Testis (tissue), 2 donors: Measurements from ENCODE around the gene IRX1.

Experiments used
- POLR2A ChIP-seq: fragments of 450-650 bp; IDR thresholded peaks from one replicate; pipeline ENCODE4 v1.6.1; 2017; ENCODE audit warnings: antibody characterized with exemption, mild to moderate bottlenecking, moderate library complexity
- TF ChIP-seq, protein P1 (sequence below), 3 experiments: fragments of 450-650 bp in 2 of 3; fragments of 200-600 bp in 1 of 3; sonication (generic) in 1 of 3; IDR thresholded peaks; one replicate each; pipeline ENCODE4 v1.5.1; 2016 to 2019; ENCODE audit warnings: antibody characterized with exemption in 3 of 3, mild to moderate bottlenecking in 2 of 3, moderate library complexity in 1 of 3

- TF ChIP-seq, protein P1, sequence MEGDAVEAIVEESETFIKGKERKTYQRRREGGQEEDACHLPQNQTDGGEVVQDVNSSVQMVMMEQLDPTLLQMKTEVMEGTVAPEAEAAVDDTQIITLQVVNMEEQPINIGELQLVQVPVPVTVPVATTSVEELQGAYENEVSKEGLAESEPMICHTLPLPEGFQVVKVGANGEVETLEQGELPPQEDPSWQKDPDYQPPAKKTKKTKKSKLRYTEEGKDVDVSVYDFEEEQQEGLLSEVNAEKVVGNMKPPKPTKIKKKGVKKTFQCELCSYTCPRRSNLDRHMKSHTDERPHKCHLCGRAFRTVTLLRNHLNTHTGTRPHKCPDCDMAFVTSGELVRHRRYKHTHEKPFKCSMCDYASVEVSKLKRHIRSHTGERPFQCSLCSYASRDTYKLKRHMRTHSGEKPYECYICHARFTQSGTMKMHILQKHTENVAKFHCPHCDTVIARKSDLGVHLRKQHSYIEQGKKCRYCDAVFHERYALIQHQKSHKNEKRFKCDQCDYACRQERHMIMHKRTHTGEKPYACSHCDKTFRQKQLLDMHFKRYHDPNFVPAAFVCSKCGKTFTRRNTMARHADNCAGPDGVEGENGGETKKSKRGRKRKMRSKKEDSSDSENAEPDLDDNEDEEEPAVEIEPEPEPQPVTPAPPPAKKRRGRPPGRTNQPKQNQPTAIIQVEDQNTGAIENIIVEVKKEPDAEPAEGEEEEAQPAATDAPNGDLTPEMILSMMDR (IDR thresholded peaks at IDR 0.05): no peak
- TF ChIP-seq POLR2A: no peak
Observed at GRCh38 chr5:3615829-3616228, 20.2 kb downstream of the IRX1 start.
